Endothelial cell of umbilical vein (primary cell): Measurements from ENCODE around the gene OVOL1. TPM values are rescaled to one million over a fixed set of nuclear protein-coding genes. Genes with fewer than 3 reads are reported as not detected.

Experiments
- BruUV-seq: library from RNA; stranded (reverse); fragments of 400-500 nt; replicated peaks from 2 replicates; lab custom pipeline; 2021; lab: Mats Ljungman, UMichigan
- CTCF ChIA-PET: fragments of 300-600, 350-600 bp; sonication (Branson Sonifier 250); formaldehyde crosslinking; loops from one replicate; lab custom pipeline; 2021; ENCODE audit warnings: antibody characterized with exemption, inconsistent platforms; lab: Charles Lee
- POLR2A ChIA-PET: fragments of 300-600, 350-600 bp; sonication (Branson Sonifier 250); formaldehyde crosslinking; loops from one replicate; lab custom pipeline; 2021; ENCODE audit warnings: antibody characterized with exemption, inconsistent platforms; lab: Charles Lee
- DNase-seq: peaks from one replicate; pipeline ENCODE4 v3.0.0-alpha.2; 2011; ENCODE audit warnings: low read depth, low spot score
- FAIRE-seq: peaks from 2 replicates; lab custom pipeline; 2011; peaks lifted over from hg19 to GRCh38; lab: Jason Lieb, UNC
- H2AFZ ChIP-seq: 2 replicates; pipeline ENCODE4 v1.6.0; 2012; ENCODE audit warnings: low read depth, low read length, control low read depth, inconsistent platforms
- H3K27ac ChIP-seq: 2 replicates; pipeline ENCODE4 v1.5.1; 2011; ENCODE audit warnings: low read depth, mild to moderate bottlenecking, control low read depth, low read length, moderate library complexity; ENCODE audit not compliant: insufficient read depth
- H3K27me3 ChIP-seq, 2 experiments: 2 replicates each; pipeline versions ENCODE4 v1.6.0 to v1.6.1; 2011; ENCODE audit warnings: low read length in 2 of 2, mixed read lengths in 1 of 2; ENCODE audit not compliant: control insufficient read depth in 2 of 2, insufficient read depth in 2 of 2
- H3K36me3 ChIP-seq, 2 experiments: 2 replicates in 1 of 2; 3 replicates in 1 of 2; pipeline ENCODE4 v1.5.1; 2011; ENCODE audit warnings: low read length in 2 of 2, mild to moderate bottlenecking in 1 of 2, moderate library complexity in 1 of 2; ENCODE audit not compliant: control insufficient read depth in 2 of 2, insufficient read depth in 2 of 2; ENCODE audit errors: extremely low read depth in 1 of 2
- H3K4me1 ChIP-seq: 3 replicates; pipeline ENCODE4 v1.5.1; 2011; ENCODE audit warnings: mild to moderate bottlenecking, low read length; ENCODE audit not compliant: control insufficient read depth, insufficient read depth; ENCODE audit errors: extremely low read depth
- H3K4me2 ChIP-seq: 2 replicates; pipeline ENCODE4 v1.6.1; 2011; ENCODE audit warnings: low read length, control low read depth, mixed read lengths; ENCODE audit not compliant: insufficient read depth
- H3K4me3 ChIP-seq, 3 experiments: fragments of 200-600 bp in 1 of 3; sonication (generic), shearing (Covaris generic) in 1 of 3; replicated peaks in 1 of 3; 2 replicates each; pipeline ENCODE4 v1.5.1; 2011 to 2016; ENCODE audit warnings: control low read depth in 3 of 3, low read length in 3 of 3, mild to moderate bottlenecking in 2 of 3, inconsistent platforms in 1 of 3, low read depth in 1 of 3, moderate library complexity in 1 of 3; ENCODE audit not compliant: insufficient read depth in 1 of 3
- H3K79me2 ChIP-seq: 2 replicates; pipeline ENCODE4 v1.6.0; 2012; ENCODE audit warnings: low read length, inconsistent platforms; ENCODE audit not compliant: control insufficient read depth, insufficient read depth
- H3K9ac ChIP-seq: replicated peaks from 2 replicates; pipeline ENCODE3; 2011; ENCODE audit warnings: low read length, control low read depth; ENCODE audit not compliant: insufficient read depth; ENCODE audit errors: extremely low read depth
- H3K9me1 ChIP-seq: replicated peaks from 3 replicates; pipeline ENCODE4 v1.6.0; 2011; ENCODE audit warnings: mild to moderate bottlenecking, low read length; ENCODE audit not compliant: control insufficient read depth, insufficient read depth; ENCODE audit errors: extremely low read depth
- H3K9me3 ChIP-seq: replicated peaks from 2 replicates; pipeline ENCODE4 v1.5.1; 2012; ENCODE audit warnings: low read length, inconsistent platforms; ENCODE audit not compliant: control insufficient read depth, insufficient read depth
- H4K20me1 ChIP-seq: replicated peaks from 2 replicates; pipeline ENCODE3; 2011; ENCODE audit warnings: mild to moderate bottlenecking, low read length; ENCODE audit not compliant: control insufficient read depth, insufficient read depth; ENCODE audit errors: extremely low read depth
- EZH2 ChIP-seq: IDR thresholded peaks from 2 replicates; pipeline ENCODE4 v1.6.1; 2012; ENCODE audit warnings: borderline replicate concordance, low read depth, mild to moderate bottlenecking, moderate library complexity, low read length, inconsistent platforms; ENCODE audit not compliant: severe bottlenecking
- FOS ChIP-seq: IDR thresholded peaks from 2 replicates; pipeline ENCODE4 v1.6.1; 2011; ENCODE audit warnings: mild to moderate bottlenecking, low read length, moderate library complexity, borderline replicate concordance; ENCODE audit not compliant: insufficient read depth
- GATA2 ChIP-seq: IDR thresholded peaks from 2 replicates; pipeline ENCODE4 v1.7.0; 2011; ENCODE audit warnings: low read depth, mild to moderate bottlenecking, moderate library complexity, mixed read lengths, low read length; ENCODE audit not compliant: insufficient read length, insufficient read depth
- JUN ChIP-seq: IDR thresholded peaks from 2 replicates; pipeline ENCODE4 v1.6.1; 2011; ENCODE audit warnings: borderline replicate concordance, low read depth; ENCODE audit not compliant: insufficient read length, insufficient read depth
- MAX ChIP-seq: IDR thresholded peaks from 2 replicates; pipeline ENCODE4 v1.6.1; 2011; ENCODE audit not compliant: insufficient read depth, insufficient read length
- MYC ChIP-seq: IDR thresholded peaks from one replicate; pipeline ENCODE4 v1.6.1; 2011; ENCODE audit warnings: mild to moderate bottlenecking, low read depth, low read length
- POLR2A ChIP-seq: IDR thresholded peaks from 2 replicates; pipeline ENCODE4 v1.6.1; 2012; ENCODE audit warnings: low read depth, mild to moderate bottlenecking, control low read depth, low read length
- POLR2AphosphoS5 ChIP-seq: IDR thresholded peaks from 2 replicates; pipeline ENCODE4 v1.6.1; 2012; ENCODE audit warnings: low read depth, mild to moderate bottlenecking, control low read depth, low read length, moderate library complexity; ENCODE audit not compliant: insufficient read depth
- dilution Hi-C: fragments of 300-500 bp; cut with MboI; formaldehyde crosslinking; loops from one replicate; pipeline ENCODE4 v1.15.0; 2019; ENCODE audit warnings: low sequenced_read_pairs; ENCODE audit not compliant: extremely low pct_ligation_motif_present
- intact Hi-C: fragments of 100-400 bp; cut with micrococcal nuclease; formaldehyde crosslinking; loops from one replicate; pipeline ENCODE4 v1.10.0; 2022
- polyA plus RNA-seq, 4 experiments: library from polyadenylated mRNA; depleted of rRNA in 3 of 4; stranded (reverse) in 3 of 4; unstranded in 1 of 4; fragments of >200 nt; gene quantifications; 2 replicates each; pipeline versions ENCODE4 v1.2.1 to v1.2.3, GENCODE V29; 2011 to 2012; ENCODE audit warnings: missing spikeins in 1 of 4
- total RNA-seq: library from RNA; stranded (reverse); gene quantifications from 2 replicates; pipeline ENCODE4 v1.2.3, GENCODE V29; 2021
- TF ChIP-seq, protein P1 (sequence below), 2 donors: IDR thresholded peaks; 1 replicate in 1 of 2; 2 replicates in 1 of 2; pipeline ENCODE4 v1.5.1; 2011; ENCODE audit warnings: low read length in 2 of 2, mild to moderate bottlenecking in 2 of 2, moderate library complexity in 2 of 2, control low read depth in 1 of 2, inconsistent platforms in 1 of 2, low read depth in 1 of 2; ENCODE audit not compliant: insufficient read depth in 1 of 2; ENCODE audit errors: extremely low read depth in 1 of 2

OVOL1 gene
- total and polyA plus RNA-seq, 2 donors (not counting 3 experiments of a cell fraction or from before 2014, with no cell fraction given), result not detected

DNA sequence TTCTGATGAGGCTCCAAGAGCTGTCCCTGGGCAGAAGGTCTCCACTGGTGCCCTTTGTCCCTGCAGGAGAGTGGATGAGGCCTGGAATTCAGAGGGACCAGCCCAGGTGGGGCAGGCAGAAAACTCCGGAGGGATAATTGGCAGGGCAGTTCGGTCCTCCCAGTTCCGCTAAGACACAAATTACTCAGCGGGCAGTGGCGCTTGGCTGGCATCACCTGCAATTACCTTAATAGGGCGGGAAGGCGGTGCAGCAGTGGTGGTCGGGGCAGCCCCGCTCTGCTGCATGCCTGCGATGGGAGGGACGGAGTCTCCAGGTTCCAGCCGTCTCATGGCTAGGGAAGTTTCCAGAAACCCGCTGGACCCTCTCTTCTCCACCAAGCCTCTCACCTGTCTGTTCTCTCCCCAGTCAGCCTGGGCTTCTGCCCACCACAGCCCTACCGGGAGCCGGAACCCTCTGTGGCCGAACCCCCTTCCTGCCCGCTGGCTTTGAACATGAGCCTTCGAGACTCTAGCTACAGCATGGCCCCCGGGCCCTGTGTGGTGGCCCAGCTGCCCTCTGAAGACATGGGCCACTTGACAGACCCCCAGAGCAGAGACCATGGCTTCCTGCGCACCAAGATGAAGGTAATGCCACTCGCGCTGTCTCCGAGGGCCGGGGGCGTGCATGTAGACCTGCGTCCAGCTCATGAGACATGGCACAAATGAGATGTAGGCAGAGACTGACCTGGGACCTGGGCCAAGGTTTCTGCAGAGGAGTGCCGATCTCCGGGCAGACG lies 7.0 kb downstream of the OVOL1 start:
- Histone ChIP-seq H4K20me1 (no peaks in the 10 kb centered on the region), H3K79me2 (no peaks in the 10 kb centered on the region), H3K4me3 (no peak overlapping the region), H2AFZ (no peak overlapping the region), H3K27ac (no peak overlapping the region), H3K9me1 (no peaks in the 10 kb centered on the region), H3K27me3 (peaks cover 9 to 13% of the 10 kb centered on the region in 2 experiments), H3K36me3 (no peaks in the 10 kb centered on the region), H3K4me1 (no peaks in the 10 kb centered on the region), H3K9me3 (no peaks in the 10 kb centered on the region), H3K9ac (no peak overlapping the region), H3K4me2 (no peak overlapping the region)
- BruUV-seq, result no TSS peak
- TF ChIP-seq, protein P1, sequence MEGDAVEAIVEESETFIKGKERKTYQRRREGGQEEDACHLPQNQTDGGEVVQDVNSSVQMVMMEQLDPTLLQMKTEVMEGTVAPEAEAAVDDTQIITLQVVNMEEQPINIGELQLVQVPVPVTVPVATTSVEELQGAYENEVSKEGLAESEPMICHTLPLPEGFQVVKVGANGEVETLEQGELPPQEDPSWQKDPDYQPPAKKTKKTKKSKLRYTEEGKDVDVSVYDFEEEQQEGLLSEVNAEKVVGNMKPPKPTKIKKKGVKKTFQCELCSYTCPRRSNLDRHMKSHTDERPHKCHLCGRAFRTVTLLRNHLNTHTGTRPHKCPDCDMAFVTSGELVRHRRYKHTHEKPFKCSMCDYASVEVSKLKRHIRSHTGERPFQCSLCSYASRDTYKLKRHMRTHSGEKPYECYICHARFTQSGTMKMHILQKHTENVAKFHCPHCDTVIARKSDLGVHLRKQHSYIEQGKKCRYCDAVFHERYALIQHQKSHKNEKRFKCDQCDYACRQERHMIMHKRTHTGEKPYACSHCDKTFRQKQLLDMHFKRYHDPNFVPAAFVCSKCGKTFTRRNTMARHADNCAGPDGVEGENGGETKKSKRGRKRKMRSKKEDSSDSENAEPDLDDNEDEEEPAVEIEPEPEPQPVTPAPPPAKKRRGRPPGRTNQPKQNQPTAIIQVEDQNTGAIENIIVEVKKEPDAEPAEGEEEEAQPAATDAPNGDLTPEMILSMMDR (IDR thresholded peaks at IDR 0.05; ENCODE audit: extremely low read depth in 1 of 2, insufficient read depth in 1 of 2, low read depth in 1 of 2, low read length in 2 of 2), result no peak
- no peak for TF ChIP-seq EZH2
- TF ChIP-seq MYC, result no peak
- TF ChIP-seq FOS, result no peak
- no peak for TF ChIP-seq GATA2
- TF ChIP-seq JUN, result no peak
- no peak for TF ChIP-seq POLR2AphosphoS5
- no peak for TF ChIP-seq MAX
- no peak for TF ChIP-seq POLR2A
- CTCF ChIA-PET, result interaction anchor here (0.7 to 6.2 kb wide), 5 partner anchors 9 to 24 kb away, joined by 3 to 71 read pairs (median 4); partner anchors contain the start of gene AP5B1
- DNase-seq (no peak), FAIRE-seq (no peak)
- intact Hi-C loops (no loop called here), dilution Hi-C loops (no loop called here)
- POLR2A ChIA-PET, result no interaction called here
